CD14-positive monocyte (primary cell): ENCODE measurements around the gene JADE3. TPM values are rescaled to one million over a fixed set of nuclear protein-coding genes. Genes with fewer than 3 reads are reported as not detected.

Source experiments
- DNase-seq, 3 donors: peaks; one replicate each; pipeline ENCODE4 v3.0.0-alpha.2; 2011 to 2022
- H2AFZ ChIP-seq: 2 replicates; pipeline ENCODE4 v1.6.0; 2012; ENCODE audit warnings: mild to moderate bottlenecking, low read depth, low read length, inconsistent platforms; ENCODE audit not compliant: insufficient read depth, poor library complexity, severe bottlenecking
- H3K27ac ChIP-seq, 2 donors: 1 replicate in 1 of 2; 2 replicates in 1 of 2; pipeline ENCODE4 v1.5.1; 2012 to 2013; ENCODE audit warnings: low read length in 2 of 2, control low read depth in 1 of 2, inconsistent platforms in 1 of 2, low read depth in 1 of 2, mild to moderate bottlenecking in 1 of 2
- H3K27me3 ChIP-seq, 2 donors: one replicate each; pipeline versions ENCODE4 v1.6.0 to v1.6.1; 2011 to 2013; ENCODE audit warnings: low read length in 2 of 2; ENCODE audit not compliant: control insufficient read depth in 2 of 2, insufficient read depth in 2 of 2
- H3K36me3 ChIP-seq, 2 donors: replicated peaks in 1 of 2; 1 replicate in 1 of 2; 2 replicates in 1 of 2; pipeline versions ENCODE4 v1.5.1 to v1.6.1; 2012 to 2013; ENCODE audit warnings: low read length in 2 of 2, control low read depth in 1 of 2, inconsistent platforms in 1 of 2, mild to moderate bottlenecking in 1 of 2; ENCODE audit not compliant: insufficient read depth in 2 of 2, control insufficient read depth in 1 of 2
- H3K4me1 ChIP-seq, 2 donors: 1 replicate in 1 of 2; 2 replicates in 1 of 2; pipeline versions ENCODE4 v1.5.1 to v1.6.1; 2012 to 2013; ENCODE audit warnings: low read length in 2 of 2, control low read depth in 1 of 2, inconsistent platforms in 1 of 2, mild to moderate bottlenecking in 1 of 2, moderate library complexity in 1 of 2; ENCODE audit not compliant: insufficient read depth in 2 of 2, control insufficient read depth in 1 of 2
- H3K4me2 ChIP-seq: replicated peaks from 2 replicates; pipeline ENCODE3; 2012; ENCODE audit warnings: low read length, moderate library complexity, mild to moderate bottlenecking; ENCODE audit not compliant: poor library complexity, severe bottlenecking; ENCODE audit errors: extremely low read depth
- H3K4me3 ChIP-seq, 3 experiments: fragments of 200-600 bp in 1 of 3; sonication (generic) in 1 of 3; replicated peaks in 1 of 3; 1 replicate in 2 of 3; 2 replicates in 1 of 3; pipeline ENCODE4 v1.5.1; 2011 to 2013; ENCODE audit warnings: low read length in 3 of 3, mild to moderate bottlenecking in 3 of 3, control low read depth in 2 of 3, low read depth in 2 of 3, inconsistent platforms in 1 of 3, moderate library complexity in 1 of 3
- H3K79me2 ChIP-seq: 2 replicates; pipeline ENCODE4 v1.6.0; 2012; ENCODE audit warnings: mild to moderate bottlenecking, control low read depth, inconsistent platforms, low read length, moderate library complexity; ENCODE audit not compliant: insufficient read depth
- H3K9ac ChIP-seq: 2 replicates; pipeline ENCODE4 v1.6.0; 2017; ENCODE audit warnings: low read length, mild to moderate bottlenecking; ENCODE audit not compliant: insufficient read depth, poor library complexity, severe bottlenecking
- H3K9me3 ChIP-seq, 2 donors: replicated peaks in 1 of 2; 1 replicate in 1 of 2; 2 replicates in 1 of 2; pipeline versions ENCODE4 v1.5.1 to v1.6.1; 2012 to 2013; ENCODE audit warnings: low read length in 2 of 2, control low read depth in 1 of 2; ENCODE audit not compliant: control insufficient read depth in 1 of 2, insufficient read depth in 1 of 2
- H4K20me1 ChIP-seq: 2 replicates; pipeline ENCODE4 v1.6.0; 2012; ENCODE audit warnings: mild to moderate bottlenecking, low read length, control low read depth, moderate library complexity; ENCODE audit not compliant: insufficient read depth
- H3K27ac Mint-ChIP-seq, 7 donors: one replicate each; pipeline ENCODE4 v1.8.0; 2020; ENCODE audit warnings: mild to moderate bottlenecking in 7 of 7, mixed read lengths in 7 of 7, moderate library complexity in 6 of 7, inconsistent platforms in 2 of 7
- H3K27me3 Mint-ChIP-seq, 3 donors: one replicate each; pipeline ENCODE4 v1.8.0; 2021 to 2022; ENCODE audit warnings: low read depth in 3 of 3, mild to moderate bottlenecking in 3 of 3, mixed read lengths in 3 of 3, moderate library complexity in 3 of 3, inconsistent platforms in 1 of 3
- H3K36me3 Mint-ChIP-seq, 2 donors: one replicate each; pipeline ENCODE4 v1.8.0; 2020; ENCODE audit warnings: mixed read lengths in 2 of 2, inconsistent platforms in 1 of 2, mild to moderate bottlenecking in 1 of 2
- H3K4me1 Mint-ChIP-seq: one replicate; pipeline ENCODE4 v1.8.0; 2020; ENCODE audit warnings: mild to moderate bottlenecking, mixed read lengths
- H3K4me3 Mint-ChIP-seq, 2 donors: one replicate each; pipeline ENCODE4 v1.8.0; 2020; ENCODE audit warnings: mild to moderate bottlenecking in 2 of 2, mixed read lengths in 2 of 2, moderate library complexity in 1 of 2
- H3K9me3 Mint-ChIP-seq, 7 donors: one replicate each; pipeline ENCODE4 v1.8.0; 2020 to 2022; ENCODE audit warnings: mixed read lengths in 7 of 7, mild to moderate bottlenecking in 6 of 7, moderate library complexity in 6 of 7, inconsistent platforms in 2 of 7
- CTCF ChIP-seq: fragments of 200-600 bp; IDR thresholded peaks from one replicate; pipeline ENCODE4 v1.8.0; 2022; ENCODE audit warnings: antibody characterized with exemption, mild to moderate bottlenecking
- WGBS: methylation state at CpG from one replicate; pipeline ENCODE4 v1.1.5; 2013; ENCODE audit warnings: missing lambda C conversion rate; ENCODE audit not compliant: insufficient coverage; 5-methylcytosine and 5-hydroxymethylcytosine counted together
- intact Hi-C, 2 donors: fragments of 100-400 bp; cut with micrococcal nuclease; formaldehyde crosslinking; loops; one replicate each; pipeline versions ENCODE4 v1.15.0 to v1.15.1; 2023
- polyA plus RNA-seq, 3 donors: library from polyadenylated mRNA; depleted of rRNA in 1 of 3; unstranded in 2 of 3; stranded (reverse) in 1 of 3; fragments of 300-500 nt in 2 of 3; fragments of >200 nt in 1 of 3; fragmentation: Illumina TruSeq in 2 of 3; gene quantifications; 1 replicate in 2 of 3; 2 replicates in 1 of 3; pipeline ENCODE4 v1.2.3, GENCODE V29; 2012 to 2021

JADE3 gene
- polyA plus RNA-seq, 3 donors, result 0.03 to 0.43 (median 0.19) TPM

GRCh38 chrX:46961574-46962283, 49.5 kb downstream of the JADE3 start:
- Histone ChIP-seq H2AFZ (no peak overlapping the region), H4K20me1 (no peaks in the 10 kb centered on the region), H3K4me3 (no peak overlapping the region), H3K27me3 (peaks cover 0 to 17% of the 10 kb centered on the region in 2 donors), H3K27ac (no peak overlapping the region), H3K36me3 (no peaks in the 10 kb centered on the region), H3K9me3 (no peaks in the 10 kb centered on the region), H3K4me1 (peaks cover 0 to 2% of the 10 kb centered on the region in 2 donors), H3K9ac (no peak overlapping the region), H3K4me2 (no peak overlapping the region), H3K79me2 (no peaks in the 10 kb centered on the region)
- Mint-ChIP-seq H3K4me3 (no peak overlapping the region), H3K4me1 (peaks cover 6% of the 10 kb centered on the region), H3K27ac (no peak overlapping the region), H3K27me3 (peaks cover 0 to 17% (median 0%) of the 10 kb centered on the region in 3 donors), H3K36me3 (no peaks in the 10 kb centered on the region), H3K9me3 (no peaks in the 10 kb centered on the region)
- intact Hi-C loops, result no loop called here
- 17% methylated on average over 1 of the region's 7 CpGs for WGBS
- TF ChIP-seq CTCF, result no peak
- DNase-seq, result no peak

DNA sequence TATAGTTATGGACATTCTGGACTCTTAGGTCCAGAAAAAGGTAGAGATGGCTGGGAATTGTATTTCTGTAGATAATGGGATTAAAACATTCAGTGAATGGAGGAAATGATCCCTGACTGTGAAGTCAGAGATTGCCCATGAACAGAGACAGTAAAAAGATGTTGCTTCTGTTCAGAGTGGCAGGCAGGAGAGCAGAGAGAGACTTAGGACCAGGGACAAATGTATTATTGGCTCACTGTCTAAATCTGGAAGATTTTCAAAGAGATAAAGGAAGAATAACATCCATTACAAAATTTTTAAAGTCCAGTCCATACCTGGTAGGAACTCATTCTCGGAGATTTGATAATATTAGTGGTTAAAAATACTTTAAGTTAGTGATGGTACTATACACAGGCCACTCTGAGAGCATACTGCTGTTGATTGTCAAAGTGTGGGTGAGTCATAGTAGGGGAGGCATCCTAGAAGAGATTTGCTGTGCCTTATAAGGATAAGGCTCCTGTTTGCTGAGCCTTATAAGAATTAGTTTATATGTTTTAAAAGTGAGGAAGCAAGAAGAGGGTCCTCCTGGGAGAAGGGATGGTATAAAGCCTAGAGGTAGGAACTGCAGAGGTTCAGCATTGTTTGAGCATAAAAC, 53.0 kb downstream of the JADE3 start:
- Mint-ChIP-seq H3K27ac (no peak overlapping the region), H3K9me3 (no peaks in the 10 kb centered on the region), H3K36me3 (no peaks in the 10 kb centered on the region), H3K4me1 (no peaks in the 10 kb centered on the region), H3K27me3 (peaks cover 0 to 25% (median 0%) of the 10 kb centered on the region in 3 donors), H3K4me3 (no peak overlapping the region)
- Histone ChIP-seq H3K4me1 (no peaks in the 10 kb centered on the region), H3K27ac (no peak overlapping the region), H3K9me3 (no peaks in the 10 kb centered on the region), H3K4me2 (no peak overlapping the region), H3K27me3 (peaks cover 0 to 13% of the 10 kb centered on the region in 2 donors), H3K9ac (no peak overlapping the region), H3K79me2 (no peaks in the 10 kb centered on the region), H2AFZ (no peak overlapping the region), H3K4me3 (no peak overlapping the region), H3K36me3 (no peaks in the 10 kb centered on the region), H4K20me1 (no peaks in the 10 kb centered on the region)
- no CpG with 5 or more reads among the region's 1 CpG for WGBS
- no peak for TF ChIP-seq CTCF
- DNase-seq, result no peak
- intact Hi-C loops, result no loop called here
